ENCODE data around the gene ZNF502. TPM values are rescaled to one million over a fixed set of nuclear protein-coding genes. Genes with fewer than 3 reads are reported as not detected.

Gene ZNF502
- polyA plus RNA-seq, 1 experiment: 2.0 TPM

GRCh38 chr3:44772099-44772442, 59.6 kb downstream of the ZNF502 start:
- DNase-seq (ENCODE audit: low read depth): no peak
- ChIA-PET POLR2A (no interaction called here), CTCF (no interaction called here)

More at GRCh38 chr3:44772099-44772442, 59.6 kb downstream of the ZNF502 start:
- TF ChIP-seq CTCF (IDR thresholded peaks at IDR 0.05; ENCODE audit: insufficient read depth, low read depth, low read length): no peak
- no peaks in the 10 kb centered on the region for H3K36me3 ChIP-seq (ENCODE audit: control insufficient read depth, insufficient read depth, low read length)
- no peak overlapping the region for H3K4me3 ChIP-seq (ENCODE audit: low read depth, low read length)
- no peaks in the 10 kb centered on the region for H3K27me3 ChIP-seq (ENCODE audit: control insufficient read depth, insufficient read depth, low read length)

Other genes starting within 250 kb of the ZNF502 start
- gene ZNF445, start 235.0 kb upstream of the ZNF502 start, polyA plus RNA-seq (2011; rRNA removed): 2.6 and 2.7 TPM in 2 replicates
- 4.7 and 4.8 TPM in 2 replicates for gene ZKSCAN7, start 157.5 kb upstream of the ZNF502 start, polyA plus RNA-seq (2011; rRNA removed)
- 0.27 and 0.72 TPM in 2 replicates for gene ZNF660, start 127.7 kb upstream of the ZNF502 start, polyA plus RNA-seq (2011; rRNA removed)
- 6.8 and 8.0 TPM in 2 replicates for gene ZNF197, start 87.6 kb upstream of the ZNF502 start, polyA plus RNA-seq (2011; rRNA removed)
- gene ZNF35, start 63.9 kb upstream of the ZNF502 start, polyA plus RNA-seq (2011; rRNA removed): 4.7 and 5.3 TPM in 2 replicates
- 3.7 and 4.8 TPM in 2 replicates for gene ZNF501, start 17.0 kb downstream of the ZNF502 start, polyA plus RNA-seq (2011; rRNA removed)
- 8.4 and 16.7 TPM in 2 replicates for gene KIAA1143, start 49.0 kb downstream of the ZNF502 start, polyA plus RNA-seq (2011; rRNA removed)
- gene KIF15, start 49.1 kb downstream of the ZNF502 start, polyA plus RNA-seq (2011; rRNA removed): 2.0 and 4.0 TPM in 2 replicates
- 32.7 and 38.0 TPM in 2 replicates for gene TMEM42, start 149.3 kb downstream of the ZNF502 start, polyA plus RNA-seq (2011; rRNA removed)
- not detected in 2 replicates for gene TGM4, start 161.9 kb downstream of the ZNF502 start, polyA plus RNA-seq (2011; rRNA removed)

All from BJ (cell line).